Parathyroid adenoma (tissue), 2 donors: ENCODE data around the gene PIP4K2A.
"Not testable (repeated sequence)": the region's sequence is repeated elsewhere in the genome, so short reads cannot be mapped to it uniquely, and the experiment has no call there.

ENCODE experiments used
- H2AFZ ChIP-seq: fragments of 300-600 bp; sonication (generic); one replicate; pipeline ENCODE4 v1.7.0; 2017; ENCODE audit warnings: antibody characterized with exemption, mild to moderate bottlenecking
- H3K27ac ChIP-seq: fragments of 300-600 bp; sonication (generic); one replicate; pipeline ENCODE4 v1.7.0; 2017
- H3K27me3 ChIP-seq: fragments of 300-600 bp; sonication (generic); one replicate; pipeline ENCODE4 v1.7.0; 2017; ENCODE audit warnings: low read length; ENCODE audit not compliant: control insufficient read depth, insufficient read depth
- H3K36me3 ChIP-seq: fragments of 300-600 bp; sonication (generic); one replicate; pipeline ENCODE4 v1.7.0; 2017; ENCODE audit warnings: low read length; ENCODE audit not compliant: control insufficient read depth, insufficient read depth
- H3K4me1 ChIP-seq: fragments of 300-600 bp; sonication (generic); one replicate; pipeline ENCODE4 v1.7.0; 2017; ENCODE audit warnings: control low read depth
- H3K4me2 ChIP-seq: fragments of 300-600 bp; sonication (generic); one replicate; pipeline ENCODE4 v1.7.0; 2017; ENCODE audit warnings: low read length
- H3K4me3 ChIP-seq: fragments of 300-600 bp; sonication (generic); one replicate; pipeline ENCODE4 v1.7.0; 2017; ENCODE audit warnings: low read depth, low read length
- H3K79me2 ChIP-seq: fragments of 300-600 bp; sonication (generic); one replicate; pipeline ENCODE4 v1.7.0; 2017; ENCODE audit warnings: control low read depth
- H3K9ac ChIP-seq: fragments of 300-600 bp; sonication (generic); one replicate; pipeline ENCODE4 v1.7.0; 2017; ENCODE audit warnings: mild to moderate bottlenecking
- H3K9me3 ChIP-seq: fragments of 300-600 bp; sonication (generic); one replicate; pipeline ENCODE4 v1.7.0; 2017; ENCODE audit warnings: low read length; ENCODE audit not compliant: control insufficient read depth
- CTCF ChIP-seq: fragments of 300-600 bp; sonication (generic); IDR thresholded peaks from one replicate; pipeline ENCODE4 v1.7.0; 2017; ENCODE audit warnings: antibody characterized with exemption, mild to moderate bottlenecking
- donor health status: primary hyperparathyroidism.

PIP4K2A gene

GRCh38 chr10:22518167-22518724 lies 196.1 kb downstream of the PIP4K2A start:
- no peaks in the 10 kb centered on the region for H3K36me3 ChIP-seq
- no peaks in the 10 kb centered on the region for H3K4me1 ChIP-seq
- no peaks in the 10 kb centered on the region for H3K27me3 ChIP-seq
- H3K4me2 ChIP-seq: no peak overlapping the region
- no peak overlapping the region for H2AFZ ChIP-seq
- H3K79me2 ChIP-seq: no peaks in the 10 kb centered on the region
- no peak overlapping the region for H3K4me3 ChIP-seq
- H3K9ac ChIP-seq: no peak overlapping the region
- no peaks in the 10 kb centered on the region for H3K9me3 ChIP-seq
- no peak for TF ChIP-seq CTCF
- H3K27ac ChIP-seq: no peak overlapping the region

GRCh38 chr10:22515009-22515408 lies 199.4 kb downstream of the PIP4K2A start:
- Histone ChIP-seq H3K9ac (no peak overlapping the region), H3K4me2 (no peak overlapping the region), H3K27me3 (no peaks in the 10 kb centered on the region)

DNA sequence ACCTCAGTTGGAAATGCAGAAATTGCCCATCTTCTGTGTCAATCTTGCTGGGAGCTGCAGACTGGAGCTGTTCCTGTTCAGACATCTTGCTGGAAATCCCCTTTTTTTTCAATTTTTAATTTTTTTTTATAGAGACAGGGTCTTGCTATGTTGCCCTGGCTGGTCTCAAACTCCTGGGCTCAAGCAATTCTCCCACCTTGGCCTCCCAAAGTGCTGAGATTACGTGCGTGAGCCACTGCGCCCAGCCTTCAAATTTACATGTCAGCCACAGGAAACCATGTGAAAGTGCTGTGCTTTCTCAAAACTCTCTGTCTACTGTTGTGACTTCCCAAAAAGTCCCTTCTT lies 200.0 kb downstream of the PIP4K2A start:
- not testable (repeated sequence) for H3K27me3 ChIP-seq, H3K4me3 ChIP-seq, H3K9me3 ChIP-seq, H2AFZ ChIP-seq, H3K79me2 ChIP-seq, H3K27ac ChIP-seq, H3K4me2 ChIP-seq, H3K36me3 ChIP-seq, H3K4me1 ChIP-seq, H3K9ac ChIP-seq

More at GRCh38 chr10:22515009-22515408, 199.4 kb downstream of the PIP4K2A start:
- H3K79me2 ChIP-seq: no peaks in the 10 kb centered on the region
- no peaks in the 10 kb centered on the region for H3K9me3 ChIP-seq
- H3K27ac ChIP-seq: no peak overlapping the region
- TF ChIP-seq CTCF: no peak
- no peak overlapping the region for H2AFZ ChIP-seq
- no peaks in the 10 kb centered on the region for H3K36me3 ChIP-seq
- no peak overlapping the region for H3K4me3 ChIP-seq
- H3K4me1 ChIP-seq: no peaks in the 10 kb centered on the region

- not testable (repeated sequence) for H3K27ac ChIP-seq, H3K79me2 ChIP-seq, H3K27me3 ChIP-seq, H3K4me1 ChIP-seq, H3K9ac ChIP-seq, H3K9me3 ChIP-seq, H3K36me3 ChIP-seq, H2AFZ ChIP-seq, H3K4me2 ChIP-seq, H3K4me3 ChIP-seq
These were observed 200.6 kb downstream of the PIP4K2A start for GRCh38 chr10:22513483-22514413.

- H3K79me2 ChIP-seq, H3K27me3 ChIP-seq, H3K4me2 ChIP-seq, H3K9ac ChIP-seq, H2AFZ ChIP-seq, H3K27ac ChIP-seq, H3K9me3 ChIP-seq, H3K4me3 ChIP-seq, H3K36me3 ChIP-seq, H3K4me1 ChIP-seq: not testable (repeated sequence)
These were observed 202.4 kb downstream of the PIP4K2A start for GRCh38 chr10:22512015-22512414.

DNA sequence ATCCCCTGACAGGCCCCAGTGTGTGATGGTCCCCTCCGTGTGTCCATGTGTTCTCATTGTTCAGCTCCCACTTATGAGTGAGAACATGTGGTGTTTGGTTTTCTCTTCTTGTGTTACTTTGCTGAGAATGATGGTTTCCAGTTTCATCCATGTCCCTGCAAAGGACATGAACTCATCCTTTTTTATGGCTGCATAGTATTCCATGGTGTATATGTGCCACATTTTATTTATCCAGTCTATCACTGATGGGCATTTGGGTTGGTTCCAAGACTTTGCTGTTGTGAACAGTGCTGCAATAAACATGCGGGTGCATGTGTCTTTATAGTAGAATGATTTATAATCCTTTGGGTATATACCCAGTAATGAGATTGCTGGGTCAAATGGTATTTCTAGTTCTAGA lies 206.2 kb downstream of the PIP4K2A start:
- H3K4me3 ChIP-seq, H3K4me2 ChIP-seq, H3K27ac ChIP-seq, H3K9me3 ChIP-seq, H3K4me1 ChIP-seq, H2AFZ ChIP-seq, H3K36me3 ChIP-seq, H3K27me3 ChIP-seq, H3K9ac ChIP-seq, H3K79me2 ChIP-seq: not testable (repeated sequence)
